K562 (cell line): ENCODE data around the gene HSP90AA1. TPM values are rescaled to one million over a fixed set of nuclear protein-coding genes. Genes with fewer than 3 reads are reported as not detected.

Experiments
- BRD9 ChIP-seq: fragments of 450-650 bp; IDR thresholded peaks from 2 replicates; pipeline ENCODE4 v1.6.1; 2018; ENCODE audit warnings: low read depth; ENCODE audit not compliant: partially characterized antibody
- CC2D1A ChIP-seq: fragments of 450-650 bp; IDR thresholded peaks from 2 replicates; pipeline ENCODE4 v1.6.1; 2017; ENCODE audit warnings: mild to moderate bottlenecking
- CCNT2 ChIP-seq: IDR thresholded peaks from 2 replicates; pipeline ENCODE4 v1.6.1; 2011; ENCODE audit warnings: borderline replicate concordance, low read depth, mild to moderate bottlenecking, moderate library complexity, mixed read lengths, low read length; ENCODE audit not compliant: insufficient read length; ENCODE audit errors: extremely low read depth
- CREBBP ChIP-seq: IDR thresholded peaks from one replicate; pipeline ENCODE4 v1.6.1; 2012; ENCODE audit warnings: low read depth, mild to moderate bottlenecking, control low read depth, inconsistent platforms, low read length
- MECOM ChIP-seq: fragments of 250-450 bp; sonication (Bioruptor Pico); IDR thresholded peaks from 2 replicates; pipeline ENCODE4 v1.8.0; 2022; ENCODE audit warnings: inconsistent platforms
- NBN ChIP-seq: fragments of 450-650 bp; IDR thresholded peaks from 2 replicates; pipeline ENCODE4 v1.6.1; 2016; ENCODE audit warnings: low read depth, mild to moderate bottlenecking
- NFXL1 ChIP-seq: fragments of 450-650 bp; formaldehyde crosslinking; IDR thresholded peaks from 2 replicates; pipeline ENCODE4 v1.4.0; 2021; ENCODE audit warnings: mild to moderate bottlenecking
- RBM22 ChIP-seq: fragments of 200-400 bp; formaldehyde crosslinking; IDR thresholded peaks from 2 replicates; pipeline ENCODE4 v1.6.1; 2018; ENCODE audit warnings: low read length, low read depth; ENCODE audit not compliant: poor library complexity, severe bottlenecking
- RFX1 ChIP-seq: fragments of 450-650 bp; IDR thresholded peaks from 2 replicates; pipeline ENCODE4 v1.6.1; 2016; ENCODE audit warnings: mild to moderate bottlenecking, moderate library complexity
- ZNF717 ChIP-seq: fragments of 250-450 bp; sonication (Bioruptor Pico); IDR thresholded peaks from 2 replicates; pipeline ENCODE4 v1.5.0; 2021
- ZNF830 ChIP-seq: fragments of 250-450 bp; sonication (Bioruptor Pico); IDR thresholded peaks from 2 replicates; pipeline ENCODE4 v1.5.0; 2021; ENCODE audit warnings: mild to moderate bottlenecking
- polyA plus RNA-seq, 8 experiments: library from polyadenylated mRNA; depleted of rRNA in 4 of 8; stranded (reverse) in 5 of 8; unstranded in 3 of 8; fragments of >200 nt; fragmentation: Nextera tagmentation in 2 of 8; fragmentation: Illumina TruSeq in 1 of 8; extraction: Ambion mirVana in 2 of 8; extraction: Trizol in 1 of 8; gene quantifications; 2 replicates each; pipeline versions ENCODE4 v1.2.1 to v1.2.3, GENCODE V29; 2011 to 2014; ENCODE audit warnings: inconsistent platforms in 1 of 8, missing spikeins in 1 of 8
- total RNA-seq, 7 experiments: library from RNA; depleted of rRNA in 6 of 7; stranded (reverse); fragments of >200 nt in 6 of 7; fragmentation: Illumina TruSeq in 2 of 7; extraction: Trizol in 2 of 7; gene quantifications; 2 replicates each; pipeline versions ENCODE4 v1.2.1 to v1.2.3, GENCODE V29; 2011 to 2021; ENCODE audit warnings: low replicate concordance in 1 of 7
- TF ChIP-seq, protein P1 (sequence below): fragments of 250-450 bp; sonication (Bioruptor Pico); IDR thresholded peaks from 2 replicates; pipeline ENCODE4 v1.8.0; 2022; ENCODE audit warnings: inconsistent platforms, mild to moderate bottlenecking, moderate library complexity, borderline replicate concordance
- TF ChIP-seq, protein P2 (sequence below), 2 experiments: fragments of 450-650 bp; formaldehyde crosslinking in 1 of 2; IDR thresholded peaks; 2 replicates each; pipeline versions ENCODE4 v1.4.0 to v1.6.1; 2014 to 2020; ENCODE audit warnings: mild to moderate bottlenecking in 2 of 2, borderline replicate concordance in 1 of 2, low read depth in 1 of 2
- TF ChIP-seq, protein P3 (sequence below): sonication (generic); formaldehyde crosslinking; IDR thresholded peaks from 2 replicates; pipeline ENCODE4 v1.8.0; 2022; ENCODE audit warnings: mild to moderate bottlenecking, missing genetic modification reagents

Gene HSP90AA1
- total and polyA plus RNA-seq, 9 of the 15 experiments (the other 6 are each of a cell fraction or from before 2014, with no cell fraction given) = 377 to 1,731 (median 879) TPM

DNA sequence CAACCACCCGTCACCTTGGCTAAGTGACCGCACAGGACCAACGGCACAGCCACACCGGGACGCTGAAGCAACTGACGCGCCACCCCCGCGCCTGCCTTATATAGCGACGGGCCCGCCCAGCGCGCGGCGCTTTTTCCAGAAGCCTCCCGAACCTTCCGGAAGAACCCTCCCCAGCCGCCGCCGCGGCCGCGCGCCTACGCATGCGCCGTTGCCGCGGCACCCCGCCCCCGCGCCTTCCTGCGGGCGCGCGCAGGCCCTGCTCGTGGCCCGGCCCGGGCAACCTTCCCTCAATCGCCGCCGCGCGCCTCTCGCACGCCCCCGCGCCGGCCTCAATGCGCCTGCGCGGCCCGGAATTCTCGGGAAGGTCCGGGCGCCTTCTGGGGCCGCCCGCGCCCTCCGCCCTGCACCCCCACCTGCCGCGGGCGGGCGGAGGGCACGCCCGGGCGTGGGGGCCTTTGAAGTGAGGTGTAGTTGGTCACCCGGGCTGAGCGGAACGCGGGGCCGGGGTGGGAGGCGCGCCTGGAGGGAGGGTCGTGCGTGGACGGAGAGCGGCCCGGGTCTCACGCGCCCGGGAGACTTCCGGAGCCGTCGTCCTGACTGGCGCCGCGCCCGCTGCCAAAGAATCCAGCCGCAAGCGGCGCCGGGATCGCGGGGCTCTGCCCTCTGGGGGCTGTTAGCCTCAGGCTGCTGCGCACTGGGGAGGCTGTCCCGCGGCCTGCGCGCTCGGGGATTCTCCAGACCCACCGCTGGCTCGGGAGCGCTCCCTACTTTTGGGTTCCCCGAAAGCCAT lies at the start of gene HSP90AA1 (continued):
- TF ChIP-seq, protein P1, sequence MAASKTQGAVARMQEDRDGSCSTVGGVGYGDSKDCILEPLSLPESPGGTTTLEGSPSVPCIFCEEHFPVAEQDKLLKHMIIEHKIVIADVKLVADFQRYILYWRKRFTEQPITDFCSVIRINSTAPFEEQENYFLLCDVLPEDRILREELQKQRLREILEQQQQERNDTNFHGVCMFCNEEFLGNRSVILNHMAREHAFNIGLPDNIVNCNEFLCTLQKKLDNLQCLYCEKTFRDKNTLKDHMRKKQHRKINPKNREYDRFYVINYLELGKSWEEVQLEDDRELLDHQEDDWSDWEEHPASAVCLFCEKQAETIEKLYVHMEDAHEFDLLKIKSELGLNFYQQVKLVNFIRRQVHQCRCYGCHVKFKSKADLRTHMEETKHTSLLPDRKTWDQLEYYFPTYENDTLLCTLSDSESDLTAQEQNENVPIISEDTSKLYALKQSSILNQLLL = no peak
- TF ChIP-seq RBM22 (no peak), ZNF717 (CRISPR knock-in tag) (no peak), CREBBP (no peak), BRD9 (no peak), RFX1 (no peak), NFXL1 (CRISPR knock-in tag) (no peak), ZNF830 (CRISPR knock-in tag) (no peak), CCNT2 (no peak), MECOM (CRISPR knock-in tag) (no peak), CC2D1A (no peak), NBN (no peak)
- TF ChIP-seq, protein P2, sequence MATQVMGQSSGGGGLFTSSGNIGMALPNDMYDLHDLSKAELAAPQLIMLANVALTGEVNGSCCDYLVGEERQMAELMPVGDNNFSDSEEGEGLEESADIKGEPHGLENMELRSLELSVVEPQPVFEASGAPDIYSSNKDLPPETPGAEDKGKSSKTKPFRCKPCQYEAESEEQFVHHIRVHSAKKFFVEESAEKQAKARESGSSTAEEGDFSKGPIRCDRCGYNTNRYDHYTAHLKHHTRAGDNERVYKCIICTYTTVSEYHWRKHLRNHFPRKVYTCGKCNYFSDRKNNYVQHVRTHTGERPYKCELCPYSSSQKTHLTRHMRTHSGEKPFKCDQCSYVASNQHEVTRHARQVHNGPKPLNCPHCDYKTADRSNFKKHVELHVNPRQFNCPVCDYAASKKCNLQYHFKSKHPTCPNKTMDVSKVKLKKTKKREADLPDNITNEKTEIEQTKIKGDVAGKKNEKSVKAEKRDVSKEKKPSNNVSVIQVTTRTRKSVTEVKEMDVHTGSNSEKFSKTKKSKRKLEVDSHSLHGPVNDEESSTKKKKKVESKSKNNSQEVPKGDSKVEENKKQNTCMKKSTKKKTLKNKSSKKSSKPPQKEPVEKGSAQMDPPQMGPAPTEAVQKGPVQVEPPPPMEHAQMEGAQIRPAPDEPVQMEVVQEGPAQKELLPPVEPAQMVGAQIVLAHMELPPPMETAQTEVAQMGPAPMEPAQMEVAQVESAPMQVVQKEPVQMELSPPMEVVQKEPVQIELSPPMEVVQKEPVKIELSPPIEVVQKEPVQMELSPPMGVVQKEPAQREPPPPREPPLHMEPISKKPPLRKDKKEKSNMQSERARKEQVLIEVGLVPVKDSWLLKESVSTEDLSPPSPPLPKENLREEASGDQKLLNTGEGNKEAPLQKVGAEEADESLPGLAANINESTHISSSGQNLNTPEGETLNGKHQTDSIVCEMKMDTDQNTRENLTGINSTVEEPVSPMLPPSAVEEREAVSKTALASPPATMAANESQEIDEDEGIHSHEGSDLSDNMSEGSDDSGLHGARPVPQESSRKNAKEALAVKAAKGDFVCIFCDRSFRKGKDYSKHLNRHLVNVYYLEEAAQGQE (IDR thresholded peaks at IDR 0.05; ENCODE audit: borderline replicate concordance) = peak; percentile 5; the same call in 1 of the 2 replicates
- TF ChIP-seq, protein P2 (CRISPR knock-in tag; IDR thresholded peaks at IDR 0.05; ENCODE audit: low read depth) = no peak; the same call in 1 of the 2 replicates
- TF ChIP-seq, protein P3, sequence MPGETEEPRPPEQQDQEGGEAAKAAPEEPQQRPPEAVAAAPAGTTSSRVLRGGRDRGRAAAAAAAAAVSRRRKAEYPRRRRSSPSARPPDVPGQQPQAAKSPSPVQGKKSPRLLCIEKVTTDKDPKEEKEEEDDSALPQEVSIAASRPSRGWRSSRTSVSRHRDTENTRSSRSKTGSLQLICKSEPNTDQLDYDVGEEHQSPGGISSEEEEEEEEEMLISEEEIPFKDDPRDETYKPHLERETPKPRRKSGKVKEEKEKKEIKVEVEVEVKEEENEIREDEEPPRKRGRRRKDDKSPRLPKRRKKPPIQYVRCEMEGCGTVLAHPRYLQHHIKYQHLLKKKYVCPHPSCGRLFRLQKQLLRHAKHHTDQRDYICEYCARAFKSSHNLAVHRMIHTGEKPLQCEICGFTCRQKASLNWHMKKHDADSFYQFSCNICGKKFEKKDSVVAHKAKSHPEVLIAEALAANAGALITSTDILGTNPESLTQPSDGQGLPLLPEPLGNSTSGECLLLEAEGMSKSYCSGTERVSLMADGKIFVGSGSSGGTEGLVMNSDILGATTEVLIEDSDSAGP = no peak
